Sigmoid colon (tissue), 7 donors: ENCODE data around the gene ODAM. TPM values are rescaled to one million over a fixed set of nuclear protein-coding genes. Genes with fewer than 3 reads are reported as not detected.
"Not testable (repeated sequence)": the region's sequence is repeated elsewhere in the genome, so short reads cannot be mapped to it uniquely, and the experiment has no call there.

Experiments
- DNase-seq: peaks from one replicate; pipeline ENCODE4 v3.0.0-alpha.2; 2019
- H3K27ac ChIP-seq, 4 donors: fragments of 200-600 bp; sonication (generic); one replicate each; pipeline ENCODE4 v1.5.1; 2016 to 2019; ENCODE audit warnings: mild to moderate bottlenecking in 1 of 4
- H3K27me3 ChIP-seq, 3 donors: fragments of 200-600 bp; sonication (generic); one replicate each; pipeline ENCODE4 v1.5.1; 2019; ENCODE audit warnings: mild to moderate bottlenecking in 1 of 3
- H3K36me3 ChIP-seq, 4 donors: fragments of 200-600 bp; sonication (generic); one replicate each; pipeline ENCODE4 v1.5.1; 2016 to 2019
- H3K4me1 ChIP-seq, 4 donors: fragments of 200-600 bp; sonication (generic); one replicate each; pipeline ENCODE4 v1.5.1; 2017 to 2019
- H3K4me3 ChIP-seq, 4 donors: fragments of 200-600 bp; sonication (generic); one replicate each; pipeline ENCODE4 v1.5.1; 2017 to 2019; ENCODE audit warnings: mild to moderate bottlenecking in 2 of 4, moderate library complexity in 1 of 4
- H3K9me3 ChIP-seq, 4 donors: fragments of 200-600 bp in 3 of 4; sonication (generic) in 3 of 4; one replicate each; pipeline versions ENCODE4 v1.5.1 to v1.6.1; 2013 to 2019
- CTCF ChIP-seq, 4 experiments: fragments of 450-650 bp in 3 of 4; fragments of 200-600 bp in 1 of 4; IDR thresholded peaks; one replicate each; pipeline ENCODE4 v1.5.1; 2016 to 2019; ENCODE audit warnings: antibody characterized with exemption in 4 of 4, mild to moderate bottlenecking in 3 of 4, moderate library complexity in 2 of 4
- EP300 ChIP-seq, 4 donors: sonication (generic); formaldehyde crosslinking; IDR thresholded peaks; one replicate each; pipeline ENCODE4 v1.6.1; 2017; ENCODE audit warnings: antibody characterized with exemption in 4 of 4
- POLR2A ChIP-seq, 2 donors: fragments of 450-650 bp; IDR thresholded peaks; one replicate each; pipeline ENCODE4 v1.6.1; 2016; ENCODE audit warnings: antibody characterized with exemption in 2 of 2, mild to moderate bottlenecking in 2 of 2, moderate library complexity in 2 of 2
- POLR2AphosphoS5 ChIP-seq, 4 donors: sonication (generic); formaldehyde crosslinking; IDR thresholded peaks; one replicate each; pipeline ENCODE4 v1.6.1; 2017; ENCODE audit warnings: antibody characterized with exemption in 4 of 4
- WGBS, 2 donors: extraction: QIAGEN DNeasy Blood & Tissue Kit; methylation state at CpG; one replicate each; pipeline ENCODE4 v1.1.7; 2013; 5-methylcytosine and 5-hydroxymethylcytosine counted together
- intact Hi-C: fragments of 100-400 bp; cut with DNase I; formaldehyde crosslinking; loops from one replicate; pipeline ENCODE4 v1.15.1; 2023
- polyA plus RNA-seq, 3 donors: library from polyadenylated mRNA; stranded (reverse); fragments of 200-250 nt; gene quantifications; one replicate each; pipeline ENCODE4 v1.2.3, GENCODE V29; 2013
- total RNA-seq, 4 donors: library from RNA; depleted of rRNA; stranded (reverse); fragments of >200 nt; gene quantifications; one replicate each; pipeline ENCODE4 v1.1.0, GENCODE V29; 2016
- donor health status: healthy with polysubstance abuse.
- donor health status: Bipolar disorder and iron deficiency.
- donor health status: healthy.

Gene ODAM
- total and polyA plus RNA-seq, 7 donors = 4.3 to 8.3 (median 5.8) TPM; not detected in 2

DNA sequence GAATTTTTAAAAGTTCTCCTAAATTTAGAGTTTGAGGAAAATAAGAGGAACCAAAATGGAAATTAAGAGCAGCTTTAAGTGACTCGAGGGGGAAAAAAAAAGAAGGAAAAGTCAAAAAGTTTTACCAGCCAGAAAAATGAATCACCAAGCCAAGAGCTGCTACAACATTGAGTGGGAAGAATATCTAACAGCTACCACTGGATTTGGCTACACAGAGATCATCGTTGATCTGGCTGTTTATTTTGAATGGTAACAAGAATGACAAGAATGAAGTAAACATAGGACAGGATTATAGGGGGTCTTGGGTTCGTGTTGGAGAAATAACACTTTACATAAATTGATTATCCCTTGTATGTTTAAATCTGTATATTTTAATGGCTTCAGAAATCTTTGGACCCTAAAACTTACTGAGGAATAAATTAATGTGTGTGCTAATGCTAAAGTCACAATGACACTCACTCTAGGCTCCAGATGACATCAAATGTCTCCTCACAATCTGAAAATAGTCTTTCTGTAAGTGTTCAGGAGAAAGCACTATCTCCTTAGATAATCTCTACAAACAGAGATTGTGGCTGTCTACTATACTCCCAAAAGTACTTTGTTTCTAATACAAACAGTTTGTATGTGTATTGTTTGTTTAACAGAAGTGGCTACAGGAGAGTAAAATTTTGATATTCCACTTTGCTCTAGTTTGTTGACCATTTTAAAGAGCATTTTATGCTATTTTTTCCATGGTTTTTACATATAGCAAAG, 43.8 kb downstream of the ODAM start:
- 32 to 43% methylated on average over 3 of the region's 3 CpGs for WGBS, 2 donors
- H3K27me3 ChIP-seq = no peaks in the 10 kb centered on the region

DNA sequence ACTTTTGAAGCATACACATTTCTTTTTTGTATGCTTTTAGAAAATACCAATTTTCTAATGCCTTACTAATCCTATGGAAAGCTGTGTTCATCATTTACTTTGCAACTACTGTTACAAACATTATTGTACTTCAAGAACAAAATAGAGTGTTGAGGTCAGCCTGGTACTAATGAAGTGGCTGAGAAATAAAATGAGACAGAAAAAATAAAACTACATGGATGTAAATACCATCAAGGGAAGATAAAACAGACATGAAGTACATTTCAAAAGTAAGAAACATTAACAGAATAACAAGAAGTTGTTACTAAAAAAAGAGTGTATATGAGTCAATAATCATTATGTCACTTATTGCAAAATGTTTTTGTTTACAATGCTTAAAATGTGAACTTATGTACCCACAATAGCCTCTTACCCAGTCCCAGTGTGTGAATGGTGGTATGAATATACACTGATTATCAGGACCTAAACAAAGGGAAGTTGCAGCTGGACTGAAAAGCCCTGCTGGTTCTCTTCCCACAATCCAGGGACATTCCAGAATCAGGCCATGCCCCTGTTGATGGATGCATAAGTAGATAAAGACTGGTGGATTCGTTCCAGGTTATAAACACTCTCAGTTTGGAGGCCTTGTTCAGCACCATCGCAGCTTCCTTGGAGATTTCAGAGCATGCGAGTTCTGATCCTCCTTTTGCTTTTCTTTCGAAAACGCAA, 44.5 kb downstream of the ODAM start:
- WGBS, 2 donors = 69 to 72% methylated on average over 5 of the region's 5 CpGs
- DNase-seq = no peak
- Histone ChIP-seq H3K27ac (no peak overlapping the region), H3K4me3 (no peak overlapping the region), H3K36me3 (no peaks in the 10 kb centered on the region), H3K4me1 (no peaks in the 10 kb centered on the region), H3K9me3 (no peaks in the 10 kb centered on the region), H3K27me3 (no peaks in the 10 kb centered on the region)
- no peak for TF ChIP-seq CTCF (IDR thresholded peaks at IDR 0.05)
- no peak for TF ChIP-seq POLR2AphosphoS5 (IDR thresholded peaks at IDR 0.05)
- TF ChIP-seq EP300 (IDR thresholded peaks at IDR 0.05) = no peak
- no peak for TF ChIP-seq POLR2A (IDR thresholded peaks at IDR 0.05)
- intact Hi-C loops = no loop called here

More for the DNA sequence above, 43.8 kb downstream of the ODAM start:
- Histone ChIP-seq H3K9me3 (no peaks in the 10 kb centered on the region), H3K4me3 (no peak overlapping the region), H3K4me1 (no peaks in the 10 kb centered on the region), H3K27ac (no peak overlapping the region), H3K36me3 (no peaks in the 10 kb centered on the region)
- TF ChIP-seq POLR2A (IDR thresholded peaks at IDR 0.05) = no peak
- TF ChIP-seq POLR2AphosphoS5 (IDR thresholded peaks at IDR 0.05) = no peak
- TF ChIP-seq CTCF (IDR thresholded peaks at IDR 0.05) = no peak
- TF ChIP-seq EP300 (IDR thresholded peaks at IDR 0.05) = no peak
- intact Hi-C loops = no loop called here
- no peak for DNase-seq

GRCh38 chr4:70242297-70242696, 46.8 kb downstream of the ODAM start, which contains the start of gene CSN3:
TSS of gene CSN3 (plus strand) at chr4:70242597. CDS start at chr4:70244820, 2,223 bp downstream.
- H3K27ac ChIP-seq, intact Hi-C loops, DNase-seq, H3K27me3 ChIP-seq, H3K36me3 ChIP-seq, H3K9me3 ChIP-seq, H3K4me1 ChIP-seq, H3K4me3 ChIP-seq: not testable (repeated sequence)
- WGBS, 2 donors = 86 to 89% methylated on average over 3 of the region's 3 CpGs

DNA sequence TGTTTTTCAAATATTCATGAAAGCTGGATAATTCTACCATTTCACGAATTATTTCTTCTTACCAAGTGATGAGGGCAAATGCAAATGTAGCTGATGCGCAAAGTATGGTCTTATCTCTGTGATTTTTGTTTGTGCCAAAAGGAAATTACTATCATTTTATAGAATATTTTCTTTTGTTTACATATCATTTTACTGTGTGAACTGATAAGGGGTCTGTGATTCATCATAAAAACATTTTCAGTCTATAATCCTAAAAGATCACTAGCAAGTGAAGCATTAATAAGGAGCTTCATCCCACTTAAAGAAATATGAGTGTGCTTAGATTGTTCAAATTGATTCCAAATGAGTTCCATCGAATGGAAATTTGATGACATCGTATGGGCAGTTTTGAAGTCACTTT, 47.6 kb downstream of the ODAM start:
- intact Hi-C loops = no loop called here
- no peak overlapping the region for H3K27ac ChIP-seq

More for the DNA sequence above, 47.6 kb downstream of the ODAM start:
- H3K36me3 ChIP-seq = no peaks in the 10 kb centered on the region
- DNase-seq = no peak
- H3K4me3 ChIP-seq = no peak overlapping the region
- 81 to 82% methylated on average over 4 of the region's 4 CpGs for WGBS, 2 donors
- H3K27me3 ChIP-seq = no peaks in the 10 kb centered on the region
- no peak for TF ChIP-seq CTCF (IDR thresholded peaks at IDR 0.05)
- no peaks in the 10 kb centered on the region for H3K9me3 ChIP-seq
- no peaks in the 10 kb centered on the region for H3K4me1 ChIP-seq
